GM12878 (cell line): ENCODE measurements around the gene NOP10. TPM values are rescaled to one million over a fixed set of nuclear protein-coding genes. Genes with fewer than 3 reads are reported as not detected.

Source experiments
- ATAC-seq: fragments of 200-7000 bp; cut with Tn5 transposase; 3 replicates; pipeline ENCODE4 v1.9.1; 2020; ENCODE audit warnings: mild to moderate bottlenecking, moderate library complexity
- BruUV-seq: library from RNA; stranded (reverse); fragments of 400-500 nt; replicated peaks from 2 replicates; lab custom pipeline; 2021; lab: Mats Ljungman, UMichigan
- CTCF ChIA-PET: fragments of 300-600 bp; sonication (Branson Sonifier 250); formaldehyde crosslinking; extraction: SDS; loops from one replicate; lab custom pipeline; 2021; ENCODE audit warnings: inconsistent platforms; lab: Yijun Ruan, JAX
- POLR2A ChIA-PET: fragments of 350-600 bp; formaldehyde crosslinking; extraction: SDS; loops from one replicate; lab custom pipeline; 2021; ENCODE audit warnings: inconsistent platforms; lab: Charles Lee
- RAD21 ChIA-PET: fragments of 300-600 bp; sonication (Branson Sonifier 250); formaldehyde crosslinking; loops from one replicate; lab custom pipeline; 2023; ENCODE audit warnings: antibody characterized with exemption; ENCODE audit not compliant: unreplicated experiment; lab: Charles Lee
- SMC1A ChIA-PET: fragments of 300-600 bp; sonication (Branson Sonifier 250); formaldehyde crosslinking; loops from one replicate; lab custom pipeline; 2023; ENCODE audit not compliant: unreplicated experiment, uncharacterized antibody; lab: Charles Lee
- DNase-seq: peaks from one replicate; pipeline ENCODE4 v3.0.0-alpha.2; 2011; ENCODE audit warnings: low read depth, low spot score
- FAIRE-seq: peaks from 3 replicates; lab custom pipeline; 2011; peaks lifted over from hg19 to GRCh38; lab: Jason Lieb, UNC
- H2AFZ ChIP-seq: 2 replicates; pipeline ENCODE4 v1.6.0; 2011; ENCODE audit warnings: low read depth, low read length, control low read depth; ENCODE audit not compliant: control insufficient read depth
- H3K27ac ChIP-seq: 2 replicates; pipeline ENCODE4 v1.5.1; 2011; ENCODE audit warnings: control low read depth; ENCODE audit not compliant: control insufficient read depth, insufficient read depth
- H3K27me3 ChIP-seq, 2 experiments: replicated peaks in 1 of 2; 2 replicates each; pipeline versions ENCODE4 v1.6.0 to v1.6.1; 2011; ENCODE audit warnings: low read length in 1 of 2; ENCODE audit not compliant: control insufficient read depth in 2 of 2, insufficient read depth in 2 of 2
- H3K36me3 ChIP-seq, 2 experiments: 2 replicates each; pipeline ENCODE4 v1.5.1; 2011; ENCODE audit warnings: low read length in 1 of 2; ENCODE audit not compliant: control insufficient read depth in 2 of 2, insufficient read depth in 2 of 2
- H3K4me1 ChIP-seq: 2 replicates; pipeline ENCODE4 v1.6.1; 2011; ENCODE audit warnings: mild to moderate bottlenecking, low read length, moderate library complexity, mixed read lengths; ENCODE audit not compliant: control insufficient read depth, insufficient read depth
- H3K4me2 ChIP-seq: 2 replicates; pipeline ENCODE4 v1.6.0; 2011; ENCODE audit warnings: control low read depth; ENCODE audit not compliant: control insufficient read depth, insufficient read depth
- H3K4me3 ChIP-seq: fragments of 200-600 bp; sonication (generic); 2 replicates; pipeline ENCODE4 v1.5.1; 2016
- H3K79me2 ChIP-seq: 2 replicates; pipeline ENCODE4 v1.6.0; 2011; ENCODE audit warnings: low read length; ENCODE audit not compliant: control insufficient read depth, insufficient read depth
- H3K9ac ChIP-seq: 2 replicates; pipeline ENCODE4 v1.8.0; 2011; ENCODE audit warnings: low read length, control low read depth, mixed read lengths; ENCODE audit not compliant: control insufficient read depth, insufficient read depth
- H3K9me3 ChIP-seq: replicated peaks from 3 replicates; pipeline ENCODE4 v1.5.1; 2011; ENCODE audit warnings: mild to moderate bottlenecking, low read length; ENCODE audit not compliant: control insufficient read depth, insufficient read depth
- H4K20me1 ChIP-seq: 2 replicates; pipeline ENCODE4 v1.6.0; 2011; ENCODE audit not compliant: control insufficient read depth, insufficient read depth
- BRCA1 ChIP-seq: IDR thresholded peaks from 2 replicates; pipeline ENCODE4 v1.6.1; 2011; ENCODE audit warnings: low read depth, low read length, improper control_type of control experiment
- CEBPB ChIP-seq, 2 experiments: fragments of 150-350 bp in 1 of 2; IDR thresholded peaks; 2 replicates each; pipeline ENCODE4 v1.6.1; 2012 to 2014; ENCODE audit warnings: low read depth in 2 of 2, low read length in 2 of 2, borderline replicate concordance in 1 of 2, inconsistent platforms in 1 of 2
- CREM ChIP-seq: IDR thresholded peaks from 2 replicates; pipeline ENCODE4 v1.6.1; 2014; ENCODE audit warnings: antibody characterized with exemption, low read depth
- EED ChIP-seq: sonication (generic); IDR thresholded peaks from 2 replicates; pipeline ENCODE4 v1.6.1; 2016; ENCODE audit warnings: antibody characterized with exemption, low read depth
- ESRRA ChIP-seq: IDR thresholded peaks from 2 replicates; pipeline ENCODE4 v1.6.1; 2012; ENCODE audit warnings: mild to moderate bottlenecking, low read length, improper control_type of control experiment
- ETV6 ChIP-seq, 2 experiments: fragments of 450-650 bp in 1 of 2; IDR thresholded peaks in 1 of 2; conservative IDR thresholded peaks in 1 of 2; 2 replicates each; pipeline ENCODE4 v1.6.1; 2014; ENCODE audit warnings: antibody characterized with exemption in 1 of 2, borderline replicate concordance in 1 of 2, low read depth in 1 of 2, mild to moderate bottlenecking in 1 of 2, moderate library complexity in 1 of 2
- IKZF1 ChIP-seq: fragments of 450-650 bp; conservative IDR thresholded peaks from 2 replicates; pipeline ENCODE4 v1.6.1; 2017; ENCODE audit warnings: antibody characterized with exemption, mild to moderate bottlenecking
- KLF5 ChIP-seq: fragments of 450-650 bp; IDR thresholded peaks from 2 replicates; pipeline ENCODE4 v1.6.1; 2014; ENCODE audit warnings: mild to moderate bottlenecking; ENCODE audit not compliant: partially characterized antibody
- NBN ChIP-seq: fragments of 450-650 bp; IDR thresholded peaks from 2 replicates; pipeline ENCODE4 v1.6.1; 2016
- NFIC ChIP-seq: IDR thresholded peaks from 2 replicates; pipeline ENCODE4 v1.6.1; 2012; ENCODE audit warnings: low read depth, mild to moderate bottlenecking, inconsistent platforms, low read length, moderate library complexity
- NR2C1 ChIP-seq: fragments of 450-650 bp; IDR thresholded peaks from 2 replicates; pipeline ENCODE4 v1.6.1; 2017; ENCODE audit warnings: antibody characterized with exemption, mild to moderate bottlenecking, moderate library complexity
- PAX8 ChIP-seq: fragments of 450-650 bp; IDR thresholded peaks from 2 replicates; pipeline ENCODE4 v1.6.1; 2017; ENCODE audit warnings: mild to moderate bottlenecking, moderate library complexity
- RB1 ChIP-seq: fragments of 450-650 bp; formaldehyde crosslinking; IDR thresholded peaks from 2 replicates; pipeline ENCODE4 v1.6.1; 2017; ENCODE audit warnings: mild to moderate bottlenecking, borderline replicate concordance
- SRF ChIP-seq, 2 experiments: IDR thresholded peaks; 2 replicates each; pipeline ENCODE4 v1.6.1; 2011; ENCODE audit warnings: low read depth in 2 of 2, low read length in 2 of 2, mild to moderate bottlenecking in 1 of 2, moderate library complexity in 1 of 2
- TCF7 ChIP-seq: IDR thresholded peaks from 2 replicates; pipeline ENCODE4 v1.6.1; 2014; ENCODE audit warnings: antibody characterized with exemption, borderline replicate concordance
- WGBS: methylation state at CpG from one replicate; pipeline ENCODE4 v1.1.6; 2016; ENCODE audit warnings: low lambda C conversion rate; ENCODE audit not compliant: insufficient replicate concordance, insufficient coverage; ENCODE audit errors: missing lambda C conversion rate; 5-methylcytosine and 5-hydroxymethylcytosine counted together
- in situ Hi-C: fragments of 300-500 bp; cut with MboI; formaldehyde crosslinking; loops from 9 replicates; pipeline ENCODE4 v1.14.3; 2018; ENCODE audit warnings: mixed read lengths
- intact Hi-C: fragments of 100-400 bp; cut with micrococcal nuclease; formaldehyde crosslinking; loops from one replicate; pipeline ENCODE4 v1.14.2; 2022; ENCODE audit not compliant: unreplicated experiment
- polyA plus RNA-seq, 11 experiments: library from polyadenylated mRNA; depleted of rRNA in 4 of 11; unstranded in 6 of 11; stranded (reverse) in 5 of 11; fragments of >200 nt; fragmentation: Nextera tagmentation in 4 of 11; fragmentation: Illumina TruSeq in 1 of 11; extraction: Ambion mirVana in 4 of 11; extraction: Trizol in 1 of 11; gene quantifications; 1 replicate in 1 of 11; 2 replicates in 10 of 11; pipeline versions ENCODE4 v1.2.1 to v1.2.3, GENCODE V29; 2011 to 2016; ENCODE audit warnings: inconsistent platforms in 2 of 11, missing spikeins in 2 of 11, low read depth in 1 of 11
- total RNA-seq, 4 experiments: library from RNA; depleted of rRNA in 3 of 4; stranded (reverse); fragments of >200 nt in 3 of 4; fragmentation: Illumina TruSeq in 1 of 4; extraction: Trizol in 1 of 4; gene quantifications; 2 replicates each; pipeline versions ENCODE4 v1.2.1 to v1.2.3, GENCODE V29; 2013 to 2021
- TF ChIP-seq, protein P1 (sequence below): fragments of 450-650 bp; IDR thresholded peaks from 2 replicates; pipeline ENCODE4 v1.6.1; 2017; ENCODE audit warnings: low read depth, mild to moderate bottlenecking, moderate library complexity
- TF ChIP-seq, protein P2 (sequence below): IDR thresholded peaks from 2 replicates; pipeline ENCODE4 v1.6.1; 2012; ENCODE audit warnings: low read length, inconsistent platforms
- TF ChIP-seq, protein P3 (sequence below): fragments of 450-650 bp; IDR thresholded peaks from 2 replicates; pipeline ENCODE4 v1.6.1; 2017; ENCODE audit warnings: mild to moderate bottlenecking, low read depth, inconsistent platforms; ENCODE audit not compliant: poor library complexity, severe bottlenecking

NOP10 gene
- total and polyA plus RNA-seq, 10 of the 15 experiments (the other 5 are each of a cell fraction or from before 2014, with no cell fraction given) = 225 to 1,778 (median 537) TPM

GRCh38 chr15:34335176-34336032 lies 7.5 kb downstream of the NOP10 start:
- Histone ChIP-seq H3K27me3 (no peaks in the 10 kb centered on the region), H3K4me1 (peaks cover 15% of the 10 kb centered on the region), H3K36me3 (peaks cover 0 to 5% of the 10 kb centered on the region in 2 experiments; a peak in 1 of 4 replicates), H4K20me1 (no peaks in the 10 kb centered on the region), H3K9ac (peak overlapping the region; percentile 89), H3K27ac (peak overlapping the region; percentile 94), H2AFZ (no peak overlapping the region), H3K9me3 (no peaks in the 10 kb centered on the region), H3K79me2 (peaks cover 76% of the 10 kb centered on the region), H3K4me3 (peak overlapping the region; percentile 72), H3K4me2 (peak overlapping the region; percentile 100)
- FAIRE-seq (no peak), DNase-seq (no peak), ATAC-seq (no peak; the same call in 2 of the 3 replicates)
- CTCF ChIA-PET = interaction anchor here (0.6 to 4.5 kb wide), 8 partner anchors 7 to 585 kb away, joined by 3 to 26 read pairs (median 5); partner anchors contain the start of gene LPCAT4
- WGBS = 4% methylated on average over 3 of the region's 3 CpGs
- POLR2A ChIA-PET = interaction anchor here (0.6 to 4.4 kb wide), 6 partner anchors 7 to 126 kb away, joined by 3 to 37 read pairs (median 12); partner anchors contain the start of gene LPCAT4
- no TSS peak for BruUV-seq
- SMC1A ChIA-PET = interaction anchor here (0.7 to 7.9 kb wide), 9 partner anchors 9 to 231 kb away, joined by 3 to 89 read pairs (median 3); partner anchors contain the start of gene LPCAT4
- intact Hi-C loops = loop anchor here (5.0 kb wide), 1 partner anchor 93 kb away; no protein-coding TSS in a partner anchor
- RAD21 ChIA-PET = interaction anchor here (1.1 to 5.1 kb wide), 6 partner anchors 8 to 94 kb away, joined by 3 to 57 read pairs (median 8); partner anchors contain the start of gene LPCAT4
- in situ Hi-C loops = no loop called here
- 0 out of 2 replicates have a peak, but pooled peaks have one; percentile 43 for TF ChIP-seq EED
- peak in 1 of 2 experiments; percentile 71; a peak in 1 of 4 replicates for TF ChIP-seq CEBPB (IDR thresholded peaks at IDR 0.05; ENCODE audit: borderline replicate concordance in 1 of 2, low read depth in 2 of 2, low read length in 2 of 2)
- TF ChIP-seq ESRRA = no peak
- peak in 1 of 2 experiments; percentile 85; a peak in 2 of 4 replicates for TF ChIP-seq ETV6 (conservative IDR thresholded peaks at IDR 0.05 in 1 of 2, IDR thresholded peaks at IDR 0.05 in 1 of 2; ENCODE audit: borderline replicate concordance in 1 of 2, low read depth in 1 of 2)
- TF ChIP-seq NFIC = peak; percentile 91
- TF ChIP-seq IKZF1 = peak; percentile 69
- TF ChIP-seq BRCA1 = no peak
- no peak for TF ChIP-seq PAX8
- no peak for TF ChIP-seq NBN
- no peak for TF ChIP-seq NR2C1
- no peak for TF ChIP-seq SRF (IDR thresholded peaks at IDR 0.05; ENCODE audit: low read depth in 2 of 2, low read length in 2 of 2)
- TF ChIP-seq, protein P1, sequence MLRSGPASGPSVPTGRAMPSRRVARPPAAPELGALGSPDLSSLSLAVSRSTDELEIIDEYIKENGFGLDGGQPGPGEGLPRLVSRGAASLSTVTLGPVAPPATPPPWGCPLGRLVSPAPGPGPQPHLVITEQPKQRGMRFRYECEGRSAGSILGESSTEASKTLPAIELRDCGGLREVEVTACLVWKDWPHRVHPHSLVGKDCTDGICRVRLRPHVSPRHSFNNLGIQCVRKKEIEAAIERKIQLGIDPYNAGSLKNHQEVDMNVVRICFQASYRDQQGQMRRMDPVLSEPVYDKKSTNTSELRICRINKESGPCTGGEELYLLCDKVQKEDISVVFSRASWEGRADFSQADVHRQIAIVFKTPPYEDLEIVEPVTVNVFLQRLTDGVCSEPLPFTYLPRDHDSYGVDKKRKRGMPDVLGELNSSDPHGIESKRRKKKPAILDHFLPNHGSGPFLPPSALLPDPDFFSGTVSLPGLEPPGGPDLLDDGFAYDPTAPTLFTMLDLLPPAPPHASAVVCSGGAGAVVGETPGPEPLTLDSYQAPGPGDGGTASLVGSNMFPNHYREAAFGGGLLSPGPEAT = peak; percentile 32; the same call in 1 of the 2 replicates
- no peak for TF ChIP-seq KLF5
- 0 out of 2 replicates have a peak, but pooled peaks have one; percentile 22 for TF ChIP-seq CREM
- no peak for TF ChIP-seq RB1
- TF ChIP-seq, protein P2, sequence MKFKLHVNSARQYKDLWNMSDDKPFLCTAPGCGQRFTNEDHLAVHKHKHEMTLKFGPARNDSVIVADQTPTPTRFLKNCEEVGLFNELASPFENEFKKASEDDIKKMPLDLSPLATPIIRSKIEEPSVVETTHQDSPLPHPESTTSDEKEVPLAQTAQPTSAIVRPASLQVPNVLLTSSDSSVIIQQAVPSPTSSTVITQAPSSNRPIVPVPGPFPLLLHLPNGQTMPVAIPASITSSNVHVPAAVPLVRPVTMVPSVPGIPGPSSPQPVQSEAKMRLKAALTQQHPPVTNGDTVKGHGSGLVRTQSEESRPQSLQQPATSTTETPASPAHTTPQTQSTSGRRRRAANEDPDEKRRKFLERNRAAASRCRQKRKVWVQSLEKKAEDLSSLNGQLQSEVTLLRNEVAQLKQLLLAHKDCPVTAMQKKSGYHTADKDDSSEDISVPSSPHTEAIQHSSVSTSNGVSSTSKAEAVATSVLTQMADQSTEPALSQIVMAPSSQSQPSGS = peak; percentile 74
- peak; percentile 64; the same call in 1 of the 2 replicates for TF ChIP-seq TCF7
- TF ChIP-seq, protein P3, sequence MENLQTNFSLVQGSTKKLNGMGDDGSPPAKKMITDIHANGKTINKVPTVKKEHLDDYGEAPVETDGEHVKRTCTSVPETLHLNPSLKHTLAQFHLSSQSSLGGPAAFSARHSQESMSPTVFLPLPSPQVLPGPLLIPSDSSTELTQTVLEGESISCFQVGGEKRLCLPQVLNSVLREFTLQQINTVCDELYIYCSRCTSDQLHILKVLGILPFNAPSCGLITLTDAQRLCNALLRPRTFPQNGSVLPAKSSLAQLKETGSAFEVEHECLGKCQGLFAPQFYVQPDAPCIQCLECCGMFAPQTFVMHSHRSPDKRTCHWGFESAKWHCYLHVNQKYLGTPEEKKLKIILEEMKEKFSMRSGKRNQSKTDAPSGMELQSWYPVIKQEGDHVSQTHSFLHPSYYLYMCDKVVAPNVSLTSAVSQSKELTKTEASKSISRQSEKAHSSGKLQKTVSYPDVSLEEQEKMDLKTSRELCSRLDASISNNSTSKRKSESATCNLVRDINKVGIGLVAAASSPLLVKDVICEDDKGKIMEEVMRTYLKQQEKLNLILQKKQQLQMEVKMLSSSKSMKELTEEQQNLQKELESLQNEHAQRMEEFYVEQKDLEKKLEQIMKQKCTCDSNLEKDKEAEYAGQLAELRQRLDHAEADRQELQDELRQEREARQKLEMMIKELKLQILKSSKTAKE = peak; percentile 22
